Activated CD4-positive, alpha-beta memory T cell treated with anti-CD3 and anti-CD28 coated beads for 36 hours (primary cell): ENCODE measurements around the gene AGAP5. TPM values are rescaled to one million over a fixed set of nuclear protein-coding genes. Genes with fewer than 3 reads are reported as not detected.
A peak's percentile ranks its signal among the peaks of the same experiment; 100 is the strongest.

Experiments
- CTCF ChIA-PET: fragments of 350-600 bp; sonication (Branson Sonifier 250); formaldehyde crosslinking; loops from one replicate; lab custom pipeline; 2021; ENCODE audit warnings: antibody characterized with exemption, inconsistent platforms; lab: Charles Lee
- POLR2A ChIA-PET: fragments of 350-600 bp; sonication (Branson Sonifier 250); formaldehyde crosslinking; loops from one replicate; lab custom pipeline; 2021; ENCODE audit warnings: antibody characterized with exemption; lab: Charles Lee
- DNase-seq: peaks from one replicate; pipeline ENCODE4 v3.0.0-alpha.2; 2020
- H3K27ac Mint-ChIP-seq: one replicate; pipeline ENCODE4 v1.8.0; 2021; ENCODE audit warnings: mixed read lengths
- H3K27me3 Mint-ChIP-seq: one replicate; pipeline ENCODE4 v1.8.0; 2021; ENCODE audit warnings: mixed read lengths
- H3K36me3 Mint-ChIP-seq: one replicate; pipeline ENCODE4 v1.8.0; 2021; ENCODE audit warnings: mixed read lengths
- H3K4me1 Mint-ChIP-seq: one replicate; pipeline ENCODE4 v1.8.0; 2021; ENCODE audit warnings: low read depth, mixed read lengths
- H3K4me3 Mint-ChIP-seq: one replicate; pipeline ENCODE4 v1.8.0; 2021; ENCODE audit warnings: mild to moderate bottlenecking, mixed read lengths
- H3K9me3 Mint-ChIP-seq: one replicate; pipeline ENCODE4 v1.8.0; 2021; ENCODE audit warnings: mixed read lengths
- intact Hi-C: fragments of 100-400 bp; cut with micrococcal nuclease; formaldehyde crosslinking; loops from one replicate; pipeline ENCODE4 v1.15.1; 2023
- total RNA-seq, 2 experiments: library from RNA; stranded (reverse); gene quantifications; one replicate each; pipeline ENCODE4 v1.2.3, GENCODE V29; 2021

AGAP5 gene
- total RNA-seq, 2 experiments from 2014 or later: 7.1 to 7.7 TPM

DNA sequence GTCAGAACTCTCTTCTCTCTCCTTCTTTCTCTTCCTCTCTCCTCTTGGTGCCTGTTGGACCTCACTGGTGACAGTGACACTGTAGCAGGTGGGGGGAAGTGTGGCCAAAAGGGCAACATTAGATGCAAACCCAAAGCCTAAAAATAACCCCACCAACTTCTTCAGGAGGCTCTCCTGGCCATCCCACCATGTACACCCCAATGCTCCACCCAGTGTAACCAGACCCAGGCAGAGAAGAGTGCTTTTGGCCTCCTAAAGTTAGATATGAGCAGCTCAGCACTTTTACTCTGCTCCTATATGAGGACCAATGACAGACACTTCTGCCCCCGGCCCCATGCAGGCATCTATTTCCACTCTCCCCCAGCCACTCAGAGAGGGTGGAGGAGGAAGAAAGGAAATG, 62.1 kb downstream of the AGAP5 start:
- intact Hi-C loops: no loop called here
- no peaks in the 10 kb centered on the region for H3K27me3 Mint-ChIP-seq
- no peak overlapping the region for H3K4me3 Mint-ChIP-seq
- no peaks in the 10 kb centered on the region for H3K4me1 Mint-ChIP-seq
- no peak for DNase-seq
- no peaks in the 10 kb centered on the region for H3K9me3 Mint-ChIP-seq
- ChIA-PET CTCF (interaction anchor here (0.7 kb wide), 1 partner anchor 8 kb away, joined by 4 read pairs; no protein-coding TSS in a partner anchor), POLR2A (no interaction called here)
- H3K36me3 Mint-ChIP-seq: no peaks in the 10 kb centered on the region
- H3K27ac Mint-ChIP-seq: no peak overlapping the region

- no peak for DNase-seq
- H3K27ac Mint-ChIP-seq: no peak overlapping the region
- POLR2A ChIA-PET: no interaction called here
Observed at GRCh38 chr10:73634421-73634820, 63.5 kb downstream of the AGAP5 start.

DNA sequence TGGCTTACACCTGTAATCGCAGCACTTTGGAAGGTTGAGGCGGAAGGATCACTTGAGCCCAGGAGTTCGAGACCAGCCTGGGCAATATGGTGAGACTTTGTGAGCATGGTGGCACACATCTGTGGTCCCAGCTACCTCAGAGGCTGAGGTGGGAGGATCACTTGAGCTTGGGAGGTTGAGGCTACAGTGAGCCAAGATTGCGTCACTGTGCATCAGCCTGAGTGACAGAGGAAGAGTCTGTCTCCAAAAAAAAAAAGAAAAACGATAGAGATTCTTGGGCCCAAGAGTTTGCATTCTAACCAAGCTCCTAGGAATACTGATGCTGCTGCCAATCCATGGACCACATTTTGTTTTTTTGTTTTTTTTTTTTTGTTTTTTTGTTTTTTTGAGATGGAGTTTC, 68.7 kb downstream of the AGAP5 start:
- intact Hi-C loops: loop anchor here (5.0 to 10.0 kb wide), 3 partner anchors 102 to 217 kb away; partner anchors contain the start of gene ANXA7
- ChIA-PET CTCF (interaction anchor here (1.2 to 3.0 kb wide), 2 partner anchors 15 to 99 kb away, joined by 3 to 16 read pairs; no protein-coding TSS in a partner anchor), POLR2A (no interaction called here)
- Mint-ChIP-seq H3K27me3 (no peaks in the 10 kb centered on the region), H3K9me3 (no peaks in the 10 kb centered on the region), H3K4me3 (no peak overlapping the region), H3K36me3 (peaks cover 3% of the 10 kb centered on the region), H3K4me1 (peaks cover 17% of the 10 kb centered on the region), H3K27ac (no peak overlapping the region)
- no peak for DNase-seq

More at GRCh38 chr10:73634421-73634820, 63.5 kb downstream of the AGAP5 start:
- Mint-ChIP-seq H3K36me3 (no peaks in the 10 kb centered on the region), H3K4me1 (no peaks in the 10 kb centered on the region), H3K27me3 (no peaks in the 10 kb centered on the region), H3K4me3 (no peak overlapping the region), H3K9me3 (no peaks in the 10 kb centered on the region)
- CTCF ChIA-PET: no interaction called here
- intact Hi-C loops: no loop called here

- Mint-ChIP-seq H3K27me3 (no peaks in the 10 kb centered on the region), H3K4me1 (peaks cover 17% of the 10 kb centered on the region), H3K27ac (no peak overlapping the region), H3K4me3 (no peak overlapping the region), H3K36me3 (peaks cover 3% of the 10 kb centered on the region), H3K9me3 (no peaks in the 10 kb centered on the region)
- POLR2A ChIA-PET: no interaction called here
- no peak for DNase-seq
- intact Hi-C loops: loop anchor here (5.0 to 10.0 kb wide), 3 partner anchors 101 to 216 kb away; partner anchors contain the start of gene ANXA7
- CTCF ChIA-PET: interaction anchor here (3.0 kb wide), 1 partner anchor 16 kb away, joined by 16 read pairs; no protein-coding TSS in a partner anchor
Observed at GRCh38 chr10:73628405-73628804, 69.5 kb downstream of the AGAP5 start.

DNA sequence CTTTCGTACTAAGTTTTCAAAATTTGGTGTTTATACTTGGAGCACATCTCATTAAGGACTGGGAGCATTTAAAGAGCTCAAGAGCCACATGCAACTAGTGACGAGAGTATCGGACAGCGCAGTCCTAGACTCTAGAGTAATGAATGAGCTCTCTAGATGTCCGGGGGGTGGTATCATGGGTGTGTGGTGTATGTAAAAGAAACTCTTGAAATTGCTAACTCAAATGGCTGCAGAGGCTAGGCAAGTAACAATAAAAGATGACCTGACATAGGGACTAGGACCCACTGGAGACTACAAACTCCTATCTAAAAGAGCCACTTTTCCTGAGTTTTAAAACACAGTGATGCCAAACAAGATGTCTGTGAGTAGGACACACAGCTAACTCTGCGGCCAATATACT, 70.6 kb downstream of the AGAP5 start:
- POLR2A ChIA-PET: interaction anchor here (0.6 to 0.9 kb wide), 2 partner anchors 141 to 380 kb away, joined by 3 read pairs; partner anchors contain the start of gene DNAJC9
- Mint-ChIP-seq H3K27me3 (no peaks in the 10 kb centered on the region), H3K27ac (no peak overlapping the region), H3K9me3 (no peaks in the 10 kb centered on the region), H3K4me3 (peak overlapping the region; percentile 94), H3K36me3 (peaks cover 3% of the 10 kb centered on the region), H3K4me1 (peaks cover 17% of the 10 kb centered on the region)
- CTCF ChIA-PET: interaction anchor here (0.7 to 3.0 kb wide), 2 partner anchors 17 to 98 kb away, joined by 3 to 16 read pairs; no protein-coding TSS in a partner anchor
- intact Hi-C loops: loop anchor here (5.0 to 10.0 kb wide), 3 partner anchors 100 to 215 kb away; partner anchors contain the start of gene ANXA7
- no peak for DNase-seq

DNA sequence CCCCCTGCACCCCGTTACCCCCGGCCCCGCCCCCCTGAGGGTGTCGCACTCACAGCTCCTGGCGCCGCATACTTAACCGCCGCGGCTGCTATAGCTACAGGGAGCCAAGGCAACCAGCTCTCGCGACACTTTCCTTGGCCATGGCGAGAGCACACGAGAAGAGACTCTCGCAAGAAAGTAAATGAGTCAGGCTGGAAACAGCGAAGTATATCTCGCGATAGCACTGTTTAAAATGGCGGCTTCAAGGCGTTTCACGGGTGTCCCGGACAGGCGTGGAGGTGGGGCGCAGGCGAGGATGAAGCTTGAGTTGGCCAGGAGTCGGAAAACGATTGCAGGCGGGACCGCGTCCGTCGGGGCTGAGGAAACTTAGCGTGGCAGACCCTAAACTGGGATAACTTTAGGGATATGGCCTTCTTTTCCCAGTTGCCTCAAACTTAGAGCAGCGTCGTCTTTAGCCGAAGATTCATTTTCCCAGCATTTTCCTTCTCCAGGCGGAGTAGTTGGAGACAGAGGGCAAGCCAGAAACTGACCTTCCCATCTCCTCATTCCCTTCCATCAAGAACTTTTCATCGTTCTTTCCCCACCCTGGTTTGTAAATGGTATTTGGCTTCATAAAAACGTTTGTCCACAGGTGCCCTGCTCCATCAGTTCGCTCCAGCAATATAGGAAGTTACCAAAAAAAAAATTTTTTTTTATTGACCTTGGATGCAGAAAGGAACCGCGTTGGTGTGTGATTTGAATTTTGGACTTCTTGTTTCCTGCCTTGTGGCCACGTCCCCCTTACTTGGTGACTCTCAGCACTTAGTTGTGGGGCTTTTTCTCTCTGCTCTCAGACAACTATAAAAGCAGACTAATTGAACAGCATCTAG, 71.8 kb downstream of the AGAP5 start:
- peaks cover 17% of the 10 kb centered on the region for H3K4me1 Mint-ChIP-seq

GRCh38 chr10:73625004-73625883, 72.7 kb downstream of the AGAP5 start:
- DNase-seq: peak; percentile 32
- Mint-ChIP-seq H3K9me3 (no peaks in the 10 kb centered on the region), H3K27me3 (no peaks in the 10 kb centered on the region), H3K4me1 (peaks cover 17% of the 10 kb centered on the region), H3K4me3 (peak overlapping the region; percentile 94), H3K36me3 (peaks cover 3% of the 10 kb centered on the region), H3K27ac (peak overlapping the region; percentile 93)
- intact Hi-C loops: loop anchor here (5.0 to 10.0 kb wide), 3 partner anchors 98 to 213 kb away; partner anchors contain the start of gene ANXA7
- POLR2A ChIA-PET: interaction anchor here (0.6 to 1.0 kb wide), 4 partner anchors 65 to 528 kb away, joined by 3 to 7 read pairs (median 4); no protein-coding TSS in a partner anchor
- CTCF ChIA-PET: interaction anchor here (0.8 to 2.0 kb wide), 3 partner anchors 9 to 95 kb away, joined by 3 to 9 read pairs (median 4); no protein-coding TSS in a partner anchor

More for the DNA sequence above, 71.8 kb downstream of the AGAP5 start:
- DNase-seq: peak; percentile 96
- Mint-ChIP-seq H3K36me3 (peaks cover 3% of the 10 kb centered on the region), H3K27me3 (no peaks in the 10 kb centered on the region), H3K27ac (peak overlapping the region; percentile 93), H3K9me3 (no peaks in the 10 kb centered on the region), H3K4me3 (peak overlapping the region; percentile 94)
- CTCF ChIA-PET: interaction anchor here (0.6 to 2.0 kb wide), 4 partner anchors 10 to 96 kb away, joined by 3 to 9 read pairs (median 4); no protein-coding TSS in a partner anchor
- POLR2A ChIA-PET: interaction anchor here (0.6 to 1.0 kb wide), 3 partner anchors 66 to 529 kb away, joined by 3 to 5 read pairs (median 3); no protein-coding TSS in a partner anchor
- intact Hi-C loops: loop anchor here (1.0 to 10.0 kb wide), 4 partner anchors 99 to 379 kb away; partner anchors contain the start of genes ANXA7 and DNAJC9

Other genes with a start within 250 kb of the AGAP5 start
- gene PPP3CB, start 202.1 kb downstream of the AGAP5 start, total RNA-seq: 10 to 100 TPM; 48.4 to 50.2 TPM
- 1 to 10 TPM; 4.9 to 5.3 TPM for gene USP54, start 106.8 kb downstream of the AGAP5 start, total RNA-seq
- gene MYOZ1, start 56.6 kb downstream of the AGAP5 start, total RNA-seq: not detected
- not detected for gene SYNPO2L, start 42.1 kb downstream of the AGAP5 start, total RNA-seq
- 10 to 100 TPM; 88.3 to 90.7 TPM for gene SEC24C, start 46.3 kb upstream of the AGAP5 start, total RNA-seq
- gene CHCHD1, start 83.9 kb upstream of the AGAP5 start, total RNA-seq: 10 to 100 TPM; 35.3 to 37.6 TPM
- gene ZSWIM8, start 87.5 kb upstream of the AGAP5 start, total RNA-seq: 10 to 100 TPM; 45.1 to 46.2 TPM
- 10 to 100 TPM; 57.5 to 62.1 TPM for gene NDST2, start 113.5 kb upstream of the AGAP5 start, total RNA-seq
- gene CAMK2G, start 176.4 kb upstream of the AGAP5 start, total RNA-seq: 10 to 100 TPM; 20.8 to 21.5 TPM
- under 1 TPM; 0.45 to 0.73 TPM for gene PLAU, start 213.0 kb upstream of the AGAP5 start, total RNA-seq